Retinal pigment epithelial cell (primary cell): Measurements from ENCODE around the gene VPS16.

Source experiments
- DNase-seq: peaks from one replicate; pipeline ENCODE4 v3.0.0-alpha.2; 2010; ENCODE audit warnings: low read depth
- H3K4me3 ChIP-seq: 2 replicates; pipeline ENCODE4 v1.5.1; 2011; ENCODE audit warnings: mild to moderate bottlenecking, low read length, control low read depth, moderate library complexity
- CTCF ChIP-seq: conservative IDR thresholded peaks from 2 replicates; pipeline ENCODE4 v1.5.1; 2011; ENCODE audit warnings: low read depth, low read length, control low read depth, inconsistent platforms

VPS16 gene

DNA sequence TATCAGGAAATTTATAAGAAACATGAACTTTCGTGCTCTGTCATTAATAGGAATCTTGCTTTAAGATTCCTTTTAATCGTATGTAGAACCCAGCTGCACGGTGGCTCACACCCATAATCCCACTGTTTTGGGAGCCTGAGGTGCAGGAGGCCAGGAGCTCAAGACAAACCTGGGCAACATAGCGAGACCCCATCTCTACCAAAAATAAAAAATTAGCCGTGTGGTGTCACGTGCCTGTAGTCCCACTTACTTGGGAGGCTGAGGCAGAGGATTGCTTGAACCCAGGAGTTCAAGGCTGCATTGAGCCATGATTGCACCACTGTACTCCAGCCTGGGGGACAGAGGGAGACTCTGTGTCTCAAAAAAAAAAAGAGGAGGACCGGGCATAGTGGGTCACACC lies 40.1 kb downstream of the VPS16 start:
- no peak overlapping the region for H3K4me3 ChIP-seq
- no peak for TF ChIP-seq CTCF
- DNase-seq: no peak

- DNase-seq: no peak
- TF ChIP-seq CTCF: no peak
- no peak overlapping the region for H3K4me3 ChIP-seq
Observed at GRCh38 chr20:2883726-2884637, 43.4 kb downstream of the VPS16 start.

DNA sequence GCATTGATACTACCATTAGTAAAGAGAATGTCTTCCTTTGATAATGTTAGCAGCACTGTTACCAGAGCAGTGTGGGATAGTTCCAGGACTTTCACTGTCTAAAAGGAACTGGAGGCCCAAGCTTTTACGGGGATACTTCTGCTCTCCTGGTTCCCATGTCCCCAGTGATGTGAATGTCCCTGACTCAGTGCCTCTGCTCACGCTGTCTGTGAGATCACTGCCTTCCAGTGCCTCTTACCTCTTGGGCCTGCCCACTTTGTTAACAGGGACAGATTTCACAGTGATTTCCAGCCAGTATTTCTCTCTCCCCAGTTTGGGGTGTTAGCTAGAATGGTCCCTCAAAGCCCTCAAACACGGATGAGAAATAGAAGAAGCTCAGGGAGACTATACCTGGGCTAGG lies 47.2 kb downstream of the VPS16 start:
- DNase-seq: no peak
- no peak overlapping the region for H3K4me3 ChIP-seq
- no peak for TF ChIP-seq CTCF

GRCh38 chr20:2888224-2888955 lies 47.8 kb downstream of the VPS16 start:
- TF ChIP-seq CTCF: no peak
- DNase-seq: no peak
- no peak overlapping the region for H3K4me3 ChIP-seq

DNA sequence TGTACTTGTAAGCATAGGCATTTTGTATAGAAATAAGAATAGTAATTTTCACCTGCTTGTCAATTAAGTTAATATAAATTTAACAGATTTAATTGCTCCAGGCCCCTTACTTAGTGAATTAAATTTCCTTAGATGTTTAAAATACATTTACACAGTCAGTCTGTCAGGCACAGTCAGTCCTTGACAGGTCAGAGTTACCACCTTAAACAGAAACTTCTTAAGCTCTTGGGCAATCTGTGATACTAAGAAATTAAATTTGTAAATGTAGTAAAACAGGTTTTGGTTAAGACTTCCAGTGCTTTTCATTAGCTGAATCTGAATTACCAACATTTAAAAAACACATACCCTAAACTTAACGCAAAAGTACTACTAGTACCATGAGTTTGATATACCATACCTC lies 48.7 kb downstream of the VPS16 start:
- no peak for DNase-seq
- H3K4me3 ChIP-seq: no peak overlapping the region
- no peak for TF ChIP-seq CTCF

DNA sequence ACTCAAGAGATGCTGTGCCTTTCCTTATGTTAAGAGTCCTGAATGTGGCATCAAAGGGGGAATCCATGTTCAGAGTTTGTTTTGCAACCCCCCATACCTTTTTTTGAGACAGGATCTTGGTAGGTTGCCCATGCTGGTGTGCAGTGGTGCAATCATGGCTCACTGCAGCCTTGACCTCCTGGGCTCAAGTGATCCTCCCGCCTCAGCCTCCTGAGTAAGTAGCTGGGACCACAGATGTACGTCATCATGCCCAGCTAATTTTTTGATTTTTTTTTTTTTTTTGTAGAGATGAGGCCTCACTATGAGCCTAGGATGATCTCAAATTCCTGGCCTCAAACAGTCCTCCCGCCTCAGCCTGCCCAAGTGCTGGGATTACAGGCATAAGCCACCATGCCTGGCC lies 49.3 kb downstream of the VPS16 start:
- no peak overlapping the region for H3K4me3 ChIP-seq
- no peak for TF ChIP-seq CTCF
- DNase-seq: no peak
